Activated CD8-positive, alpha-beta T cell treated with anti-CD3 and anti-CD28 coated beads for 36 hours (primary cell): ENCODE data around the gene NAALAD2. TPM values are rescaled to one million over a fixed set of nuclear protein-coding genes. Genes with fewer than 3 reads are reported as not detected.

Source experiments
- ATAC-seq: fragments of 200-7000 bp; cut with Tn5 transposase; one replicate; pipeline ENCODE4 v1.10.0; 2021; ENCODE audit warnings: mild to moderate bottlenecking, moderate library complexity
- CTCF ChIA-PET: fragments of 350-600 bp; sonication (Branson Sonifier 250); formaldehyde crosslinking; loops from one replicate; lab custom pipeline; 2021; ENCODE audit warnings: antibody characterized with exemption; lab: Charles Lee
- POLR2A ChIA-PET: fragments of 350-600 bp; sonication (Branson Sonifier 250); formaldehyde crosslinking; loops from one replicate; lab custom pipeline; 2021; ENCODE audit warnings: antibody characterized with exemption; lab: Charles Lee
- DNase-seq: peaks from one replicate; pipeline ENCODE4 v3.0.0-alpha.2; 2020
- H3K27ac Mint-ChIP-seq: one replicate; pipeline ENCODE4 v1.8.0; 2021; ENCODE audit warnings: mild to moderate bottlenecking, mixed read lengths
- H3K27me3 Mint-ChIP-seq: one replicate; pipeline ENCODE4 v1.8.0; 2021; ENCODE audit warnings: mixed read lengths
- H3K36me3 Mint-ChIP-seq: one replicate; pipeline ENCODE4 v1.8.0; 2021; ENCODE audit warnings: low read depth, mixed read lengths
- H3K4me1 Mint-ChIP-seq: one replicate; pipeline ENCODE4 v1.8.0; 2021; ENCODE audit warnings: low read depth, mixed read lengths
- H3K4me3 Mint-ChIP-seq: one replicate; pipeline ENCODE4 v1.8.0; 2021; ENCODE audit warnings: mild to moderate bottlenecking, moderate library complexity, mixed read lengths
- H3K9me3 Mint-ChIP-seq: one replicate; pipeline ENCODE4 v1.8.0; 2021; ENCODE audit warnings: mixed read lengths
- CTCF ChIP-seq: fragments of 200-600 bp; IDR thresholded peaks from one replicate; pipeline ENCODE4 v1.8.0; 2022; ENCODE audit warnings: antibody characterized with exemption, mild to moderate bottlenecking
- intact Hi-C: fragments of 100-400 bp; cut with micrococcal nuclease; formaldehyde crosslinking; loops from one replicate; pipeline ENCODE4 v1.10.0; 2022
- total RNA-seq, 2 experiments: library from RNA; stranded (reverse); gene quantifications; one replicate each; pipeline ENCODE4 v1.2.3, GENCODE V29; 2021

Gene NAALAD2
- total RNA-seq, 2 experiments from 2014 or later, result not detected

- Mint-ChIP-seq H3K4me3 (peak overlapping the region; percentile 100), H3K9me3 (no peaks in the 10 kb centered on the region), H3K27me3 (no peaks in the 10 kb centered on the region), H3K27ac (peak overlapping the region; percentile 81), H3K4me1 (peaks cover 56% of the 10 kb centered on the region), H3K36me3 (peaks cover 45% of the 10 kb centered on the region)
- POLR2A ChIA-PET, result no interaction called here
- no peak for TF ChIP-seq CTCF
- ATAC-seq (no peak), DNase-seq (peak; percentile 9)
- CTCF ChIA-PET, result interaction anchor here (2.1 kb wide), 1 partner anchor 15 kb away, joined by 14 read pairs; no protein-coding TSS in a partner anchor
- intact Hi-C loops, result no loop called here
Measured at GRCh38 chr11:90220391-90220790, 85.9 kb downstream of the NAALAD2 start.

- peak overlapping the region; percentile 100 for H3K4me3 Mint-ChIP-seq
- no peaks in the 10 kb centered on the region for H3K9me3 Mint-ChIP-seq
- peaks cover 38% of the 10 kb centered on the region for H3K36me3 Mint-ChIP-seq
- peaks cover 51% of the 10 kb centered on the region for H3K4me1 Mint-ChIP-seq
- no peak for ATAC-seq
- no peak for TF ChIP-seq CTCF
- CTCF ChIA-PET, result interaction anchor here (0.8 to 1.0 kb wide), 2 partner anchors 11 to 17 kb away, joined by 3 to 4 read pairs; no protein-coding TSS in a partner anchor
- H3K27ac Mint-ChIP-seq, result peak overlapping the region; percentile 97
- intact Hi-C loops, result no loop called here
- POLR2A ChIA-PET, result interaction anchor here (0.6 to 1.1 kb wide), 2 partner anchors 29 to 480 kb away, joined by 3 read pairs; no protein-coding TSS in a partner anchor
- no peak for DNase-seq
- H3K27me3 Mint-ChIP-seq, result no peaks in the 10 kb centered on the region
Measured at GRCh38 chr11:90221803-90222458, 87.5 kb downstream of the NAALAD2 start.

GRCh38 chr11:90222459-90223247 is 88.2 kb downstream of the NAALAD2 start, which contains the start of gene CHORDC1:
TSS of gene CHORDC1 (minus strand) at chr11:90223049. CDS start at chr11:90222954, 95 bp downstream.
- H3K4me3 Mint-ChIP-seq, result peak within 1 kb of the TSS; percentile 100
- peak; percentile 94 for DNase-seq
- ChIA-PET CTCF (interaction anchor here (0.5 to 1.0 kb wide), 3 partner anchors 11 to 41 kb away, joined by 3 to 4 read pairs (median 3); no protein-coding TSS in a partner anchor), POLR2A (interaction anchor here (0.6 to 1.1 kb wide), 4 partner anchors 17 to 842 kb away, joined by 3 to 4 read pairs (median 3); no protein-coding TSS in a partner anchor)
- peaks cover 35% of the 10 kb centered on the region for H3K36me3 Mint-ChIP-seq
- peaks cover 46% of the 10 kb centered on the region for H3K4me1 Mint-ChIP-seq
- intact Hi-C loops, result no loop called here
- peak; percentile 96 for ATAC-seq
- no peaks in the 10 kb centered on the region for H3K9me3 Mint-ChIP-seq
- no peak for TF ChIP-seq CTCF
- H3K27me3 Mint-ChIP-seq, result no peaks in the 10 kb centered on the region
- H3K27ac Mint-ChIP-seq, result peak within 1 kb of the TSS; percentile 97

GRCh38 chr11:90223248-90223585 is 88.8 kb downstream of the NAALAD2 start:
- H3K9me3 Mint-ChIP-seq, result no peaks in the 10 kb centered on the region
- TF ChIP-seq CTCF, result no peak
- H3K27ac Mint-ChIP-seq, result peak overlapping the region; percentile 97
- H3K27me3 Mint-ChIP-seq, result no peaks in the 10 kb centered on the region
- H3K4me1 Mint-ChIP-seq, result peaks cover 42% of the 10 kb centered on the region
- H3K4me3 Mint-ChIP-seq, result peak overlapping the region; percentile 100
- ChIA-PET CTCF (interaction anchor here (0.5 kb wide), 1 partner anchor 42 kb away, joined by 3 read pairs; no protein-coding TSS in a partner anchor), POLR2A (interaction anchor here (0.7 to 1.1 kb wide), 2 partner anchors 18 to 842 kb away, joined by 3 to 4 read pairs; no protein-coding TSS in a partner anchor)
- peaks cover 31% of the 10 kb centered on the region for H3K36me3 Mint-ChIP-seq
- intact Hi-C loops, result no loop called here
- DNase-seq, result no peak
- ATAC-seq, result peak; percentile 63
